Activated T-cell treated with anti-CD3 and anti-CD28 coated beads for 48 hours (primary cell): ENCODE measurements around the gene CCNT2.
A peak's percentile ranks its signal among the peaks of the same experiment; 100 is the strongest.
"Not testable (repeated sequence)": the region's sequence is repeated elsewhere in the genome, so short reads cannot be mapped to it uniquely, and the experiment has no call there.

Experiments
- DNase-seq: peaks from one replicate; pipeline ENCODE4 v3.0.0-alpha.2; 2020; ENCODE audit warnings: low read depth

CCNT2 gene

GRCh38 chr2:134919341-134920210, 954 bp downstream of the CCNT2 start:
- DNase-seq = peak; percentile 51

DNA sequence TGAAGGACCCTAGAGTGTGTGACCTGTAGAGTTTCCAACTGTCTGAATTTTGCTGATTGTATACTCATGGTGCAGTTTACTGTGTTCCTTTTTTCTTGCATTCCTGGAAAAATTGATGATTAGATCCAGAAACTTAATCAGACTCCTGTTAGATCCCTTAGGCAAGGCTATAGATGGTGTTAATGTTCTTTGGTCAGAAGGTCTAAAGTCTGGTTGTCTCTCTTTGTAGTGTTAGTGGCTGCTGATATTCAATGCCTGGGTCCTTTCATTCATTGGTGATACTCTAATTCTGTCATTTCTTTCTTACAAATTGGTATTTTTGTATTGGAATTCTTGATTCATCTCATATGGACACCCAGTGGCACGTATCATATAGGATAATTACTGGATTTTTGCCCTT, 6.3 kb downstream of the CCNT2 start:
- DNase-seq = no peak

DNA sequence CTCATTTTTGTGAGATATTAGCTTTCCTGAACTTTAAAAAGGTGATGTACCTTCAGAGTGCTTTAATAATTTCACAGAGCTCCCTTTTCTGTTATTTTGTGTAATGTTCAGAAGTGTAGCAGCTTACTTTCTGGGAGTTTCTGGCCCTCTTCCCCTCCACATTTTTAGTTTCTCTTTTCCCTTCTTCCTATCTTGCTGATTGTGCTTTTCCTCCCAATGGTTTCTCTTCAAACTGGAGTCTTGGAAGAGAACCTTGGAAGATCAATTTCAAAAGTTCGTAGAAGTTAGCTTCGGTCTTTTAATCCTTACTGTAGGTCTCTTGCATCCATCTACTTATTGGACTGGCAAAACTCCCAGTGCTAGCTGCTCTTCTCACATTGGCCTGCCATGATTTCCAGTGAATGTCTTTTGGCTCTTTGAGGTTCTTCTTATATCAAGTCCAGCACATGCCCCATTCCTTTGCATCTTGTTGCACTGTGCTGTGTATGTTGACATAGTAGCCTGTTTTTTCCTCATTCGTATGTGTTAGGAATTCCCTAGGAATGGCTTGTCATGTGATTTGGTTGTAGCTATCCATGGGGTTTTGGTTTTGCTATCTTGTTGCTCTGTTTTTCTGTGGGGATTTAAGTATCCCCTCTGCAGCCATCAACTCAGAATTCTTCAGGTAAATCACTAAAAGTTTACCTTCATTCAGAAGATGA, 7.8 kb downstream of the CCNT2 start:
- DNase-seq = no peak

- DNase-seq = no peak
Measured at GRCh38 chr2:134927195-134927594, 8.6 kb downstream of the CCNT2 start.

DNA sequence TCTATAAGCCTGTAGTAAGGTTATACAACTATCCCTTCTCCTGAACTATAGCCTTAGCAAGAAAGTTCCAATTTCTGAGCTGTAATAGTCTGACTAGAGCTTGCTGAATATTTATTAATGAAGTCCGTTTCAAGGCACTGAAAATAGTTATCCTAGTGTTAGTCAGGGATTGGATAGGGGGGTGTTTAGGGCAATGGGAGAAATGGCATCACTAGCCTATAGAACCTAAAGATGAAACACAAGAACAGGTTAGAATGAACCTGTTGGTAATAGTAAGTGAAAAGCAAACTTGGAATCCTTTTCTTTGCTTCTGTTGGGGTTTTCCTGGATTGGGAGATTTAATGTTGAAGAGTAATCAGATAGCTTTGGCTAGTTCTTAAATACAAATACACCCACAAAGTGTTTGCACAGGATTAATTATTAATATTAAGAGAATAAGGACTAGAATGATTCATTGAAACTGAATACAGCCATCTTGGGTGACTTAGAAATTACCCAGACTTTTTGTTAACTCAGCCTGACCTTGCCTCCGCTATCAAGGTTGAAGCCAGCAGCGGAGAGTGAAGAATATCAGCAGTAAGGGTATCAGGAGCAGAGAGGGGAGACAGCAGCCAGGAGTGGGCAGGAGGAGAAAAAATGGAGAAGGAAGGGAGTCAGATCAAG, 14.4 kb downstream of the CCNT2 start:
- DNase-seq = no peak

DNA sequence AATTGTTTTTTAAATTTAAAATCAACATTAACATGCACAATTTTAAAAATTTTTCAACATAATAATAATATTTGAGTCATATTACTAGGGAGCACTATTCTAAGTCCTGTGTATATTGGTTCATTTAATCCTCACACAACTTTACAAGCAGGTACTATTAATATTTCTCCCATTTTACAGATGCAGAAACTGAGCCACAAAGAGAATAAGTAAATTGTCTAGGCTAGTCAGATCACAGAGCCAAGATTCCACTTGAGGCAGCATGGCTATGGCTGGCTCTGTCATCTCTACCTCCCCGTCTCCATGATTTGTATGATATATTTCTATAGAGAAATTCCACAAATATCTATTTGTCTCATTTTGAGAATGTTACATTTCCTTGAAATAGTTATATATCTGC, 15.1 kb downstream of the CCNT2 start:
- no peak for DNase-seq

- no peak for DNase-seq
Measured at GRCh38 chr2:134934150-134934549, 15.5 kb downstream of the CCNT2 start.

DNA sequence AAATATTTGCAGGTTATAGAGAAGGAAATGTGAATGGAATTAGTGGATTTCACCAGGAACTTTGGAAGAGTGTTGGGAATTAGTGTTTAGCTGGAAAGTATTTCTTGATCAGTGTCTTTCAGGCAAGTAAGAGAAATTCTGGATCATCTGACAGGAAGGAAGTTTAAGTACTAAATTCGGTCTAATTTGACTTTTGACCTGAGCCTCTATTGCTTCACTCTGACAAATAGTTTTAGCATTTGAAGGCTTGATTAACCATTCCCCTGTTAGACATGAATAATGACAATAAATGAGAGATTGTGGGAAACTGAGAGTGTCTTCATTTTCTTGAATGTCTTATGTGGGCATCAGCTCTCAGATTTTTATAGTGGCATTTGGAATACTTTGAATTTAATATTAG, 16.0 kb downstream of the CCNT2 start:
- DNase-seq = no peak

DNA sequence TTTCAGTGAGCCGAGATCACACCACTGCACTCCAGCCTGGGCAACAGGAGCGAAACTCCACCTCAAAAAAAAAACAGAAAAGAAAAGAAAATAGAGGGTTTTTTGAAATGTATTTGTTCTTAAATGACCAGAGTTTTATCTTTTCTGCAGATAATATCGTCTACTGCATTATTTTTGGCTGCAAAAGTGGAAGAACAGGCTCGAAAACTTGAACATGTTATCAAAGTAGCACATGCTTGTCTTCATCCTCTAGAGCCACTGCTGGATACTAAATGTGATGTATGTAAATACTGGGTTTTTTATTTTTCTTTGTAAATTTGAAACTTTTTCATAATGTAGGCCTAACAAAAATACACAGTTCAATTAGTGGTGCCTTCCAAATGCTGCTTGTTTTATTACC, 18.1 kb downstream of the CCNT2 start:
- no peak for DNase-seq

- no peak for DNase-seq
Measured at GRCh38 chr2:134943540-134943939, 24.9 kb downstream of the CCNT2 start.

DNA sequence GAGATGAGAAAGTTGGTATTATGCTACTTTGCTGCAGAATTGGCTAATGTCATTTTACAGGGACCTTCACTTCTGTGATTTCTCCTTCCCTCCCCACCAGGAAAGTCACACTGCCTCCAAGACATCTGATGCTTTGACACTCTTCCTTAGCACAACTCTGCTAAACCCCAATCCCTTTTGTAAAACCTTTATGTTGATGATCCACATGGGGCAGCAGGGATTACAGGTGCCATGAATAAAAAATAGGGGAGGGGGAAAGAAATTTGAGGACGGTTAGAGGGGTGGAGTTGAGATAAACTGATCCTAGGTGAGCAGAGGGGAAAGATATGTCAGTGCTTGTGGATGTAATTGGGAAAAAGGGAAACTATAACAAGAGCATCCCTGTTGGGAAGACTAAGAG, 26.4 kb downstream of the CCNT2 start:
- DNase-seq = no peak

DNA sequence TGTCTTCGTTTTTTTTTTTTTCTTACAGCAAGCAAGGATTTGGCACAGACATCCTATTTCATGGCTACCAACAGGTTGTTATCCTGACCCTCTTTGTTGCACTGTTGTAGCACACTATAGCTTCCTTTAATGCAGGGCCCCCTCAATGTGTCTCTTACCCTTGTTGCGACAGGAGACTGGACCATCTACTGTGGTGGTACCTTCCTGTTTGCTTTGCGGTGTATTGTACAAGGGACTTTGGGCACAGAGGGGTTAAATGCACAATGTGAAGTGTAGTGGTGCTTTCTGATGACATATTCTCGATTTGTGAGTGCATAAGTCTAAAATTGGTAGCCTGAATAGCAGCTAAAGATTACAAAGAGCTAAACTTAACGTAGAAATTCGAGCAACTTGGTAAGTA, 27.5 kb downstream of the CCNT2 start:
- no peak for DNase-seq

GRCh38 chr2:134949981-134950708, 31.5 kb downstream of the CCNT2 start:
- DNase-seq = no peak

- DNase-seq = no peak
Measured at GRCh38 chr2:134950886-134951285, 32.3 kb downstream of the CCNT2 start.

GRCh38 chr2:134952608-134953007, 34.0 kb downstream of the CCNT2 start:
- DNase-seq = no peak

GRCh38 chr2:134954065-134954464, 35.4 kb downstream of the CCNT2 start:
- no peak for DNase-seq

GRCh38 chr2:134955744-134956143, 37.1 kb downstream of the CCNT2 start:
- DNase-seq = no peak

DNA sequence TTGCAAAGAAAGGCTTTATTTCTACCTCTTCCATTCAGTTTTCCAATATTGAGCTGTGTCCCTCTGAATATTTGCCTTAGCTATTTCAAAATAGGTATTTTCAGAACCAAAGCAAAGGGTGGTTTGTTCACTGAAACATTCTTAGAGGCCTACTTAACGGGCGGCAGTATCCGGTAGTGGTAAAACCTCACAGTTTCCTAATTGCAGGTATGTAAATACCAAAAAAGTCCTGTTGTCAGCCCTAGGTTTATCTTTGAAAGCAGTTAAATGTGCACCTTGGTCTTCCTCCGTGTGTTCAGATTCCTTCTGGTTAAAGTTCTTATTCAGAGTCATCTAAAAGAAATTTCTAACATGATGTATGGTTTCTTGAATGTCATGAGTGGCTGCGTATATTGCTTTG, 38.9 kb downstream of the CCNT2 start:
- no peak for DNase-seq

DNA sequence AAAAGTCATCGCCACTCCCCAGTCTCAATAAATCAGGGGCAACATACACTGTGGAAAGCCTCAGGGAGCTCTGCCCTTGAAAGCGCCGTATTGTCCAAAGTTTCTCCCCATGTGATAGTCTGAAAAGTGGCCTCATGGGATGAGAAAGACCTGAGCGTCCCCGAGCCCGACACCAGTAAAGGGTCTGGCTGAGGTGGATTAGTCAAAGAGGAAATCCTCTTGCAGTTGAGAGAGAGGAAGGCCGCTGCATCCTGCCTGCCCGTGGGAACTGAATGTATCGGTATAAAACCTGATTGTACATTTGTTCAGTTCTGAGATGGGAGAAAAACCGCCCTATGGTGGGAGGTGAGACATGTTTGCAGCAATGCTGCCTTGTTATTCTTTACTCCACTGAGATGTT, 48.5 kb downstream of the CCNT2 start:
- DNase-seq = not testable (repeated sequence)

- DNase-seq = no peak
Measured at GRCh38 chr2:134973241-134974138, 54.9 kb downstream of the CCNT2 start.

- DNase-seq = no peak
Measured at GRCh38 chr2:134975281-134976009, 56.8 kb downstream of the CCNT2 start.
